Right atrium auricular region (tissue), 2 donors: Measurements from ENCODE around the gene PRDM9. TPM values are rescaled to one million over a fixed set of nuclear protein-coding genes. Genes with fewer than 3 reads are reported as not detected.
"Not testable (repeated sequence)": the region's sequence is repeated elsewhere in the genome, so short reads cannot be mapped to it uniquely, and the experiment has no call there.

Experiments used
- DNase-seq: peaks from one replicate; pipeline ENCODE4 v3.0.0-alpha.2; 2019; ENCODE audit warnings: low spot score
- H3K27ac ChIP-seq, 2 donors: fragments of 200-600 bp; sonication (generic); 1 replicate in 1 of 2; 2 replicates in 1 of 2; pipeline ENCODE4 v1.5.1; 2016 to 2019
- H3K27me3 ChIP-seq, 2 donors: fragments of 200-600 bp; sonication (generic); one replicate each; pipeline versions ENCODE4 v1.5.1 to v1.6.0; 2017 to 2019
- H3K36me3 ChIP-seq: fragments of 200-600 bp; sonication (generic); one replicate; pipeline ENCODE4 v1.5.1; 2016
- H3K4me1 ChIP-seq, 2 donors: fragments of 200-600 bp; sonication (generic); one replicate each; pipeline versions ENCODE4 v1.5.1 to v1.6.0; 2017 to 2019
- H3K4me3 ChIP-seq, 2 donors: fragments of 200-600 bp; sonication (generic); 1 replicate in 1 of 2; 2 replicates in 1 of 2; pipeline ENCODE4 v1.5.1; 2017 to 2019; ENCODE audit warnings: mild to moderate bottlenecking in 1 of 2, moderate library complexity in 1 of 2
- H3K9me3 ChIP-seq, 2 donors: fragments of 200-600 bp; sonication (generic); one replicate each; pipeline ENCODE4 v1.5.1; 2019
- CTCF ChIP-seq, 2 donors: fragments of 200-600 bp; sonication (generic); IDR thresholded peaks; one replicate each; pipeline ENCODE4 v1.5.1; 2019; ENCODE audit warnings: antibody characterized with exemption in 2 of 2
- total RNA-seq, 2 donors: library from RNA; depleted of rRNA; stranded (reverse); fragments of >200 nt; gene quantifications; one replicate each; pipeline ENCODE4 v1.1.0, GENCODE V29; 2016

Gene PRDM9
- total RNA-seq, 2 donors from 2014 or later: not detected

- Histone ChIP-seq H3K4me3 (no peak overlapping the region), H3K36me3 (no peaks in the 10 kb centered on the region), H3K4me1 (no peaks in the 10 kb centered on the region), H3K27ac (no peak overlapping the region), H3K27me3 (no peaks in the 10 kb centered on the region), H3K9me3 (no peaks in the 10 kb centered on the region)
- no peak for DNase-seq
- TF ChIP-seq CTCF (IDR thresholded peaks at IDR 0.05): no peak
Measured at GRCh38 chr5:23490993-23491392, 16.4 kb upstream of the PRDM9 start.

- no peaks in the 10 kb centered on the region for H3K9me3 ChIP-seq
- H3K27me3 ChIP-seq: no peaks in the 10 kb centered on the region
- DNase-seq: no peak
- H3K27ac ChIP-seq: no peak overlapping the region
- no peak overlapping the region for H3K4me3 ChIP-seq
- TF ChIP-seq CTCF (IDR thresholded peaks at IDR 0.05): no peak
- H3K36me3 ChIP-seq: no peaks in the 10 kb centered on the region
- H3K4me1 ChIP-seq: no peaks in the 10 kb centered on the region
Measured at GRCh38 chr5:23494558-23494957, 12.9 kb upstream of the PRDM9 start.

- no peak for DNase-seq
- no peaks in the 10 kb centered on the region for H3K4me1 ChIP-seq
- no peaks in the 10 kb centered on the region for H3K36me3 ChIP-seq
- no peaks in the 10 kb centered on the region for H3K9me3 ChIP-seq
- no peak overlapping the region for H3K27ac ChIP-seq
- no peak overlapping the region for H3K4me3 ChIP-seq
- no peaks in the 10 kb centered on the region for H3K27me3 ChIP-seq
- no peak for TF ChIP-seq CTCF (IDR thresholded peaks at IDR 0.05)
Measured at GRCh38 chr5:23496576-23496975, 10.8 kb upstream of the PRDM9 start.

- Histone ChIP-seq H3K36me3 (no peaks in the 10 kb centered on the region), H3K27me3 (no peaks in the 10 kb centered on the region), H3K4me3 (no peak overlapping the region), H3K9me3 (no peaks in the 10 kb centered on the region), H3K27ac (no peak overlapping the region), H3K4me1 (no peaks in the 10 kb centered on the region)
- no peak for DNase-seq
- TF ChIP-seq CTCF (IDR thresholded peaks at IDR 0.05): no peak
Measured at GRCh38 chr5:23506329-23507236, 826 bp upstream of the PRDM9 start.

GRCh38 chr5:23510434-23510833, 3.0 kb downstream of the PRDM9 start:
- H3K27ac ChIP-seq, H3K4me1 ChIP-seq, H3K36me3 ChIP-seq, H3K9me3 ChIP-seq, H3K27me3 ChIP-seq, H3K4me3 ChIP-seq, DNase-seq: not testable (repeated sequence)

GRCh38 chr5:23522553-23522952, 15.1 kb downstream of the PRDM9 start:
- no peak for DNase-seq
- Histone ChIP-seq H3K27me3 (no peaks in the 10 kb centered on the region), H3K9me3 (no peaks in the 10 kb centered on the region), H3K27ac (no peak overlapping the region), H3K36me3 (no peaks in the 10 kb centered on the region), H3K4me1 (no peaks in the 10 kb centered on the region), H3K4me3 (no peak overlapping the region)
- TF ChIP-seq CTCF (IDR thresholded peaks at IDR 0.05): no peak
